Endometrium (tissue), 2 donors: Measurements from ENCODE around the gene PHOSPHO1.
"Not testable (repeated sequence)": the region's sequence is repeated elsewhere in the genome, so short reads cannot be mapped to it uniquely, and the experiment has no call there.

Experiments
- FAIRE-seq: peaks from 2 replicates; lab custom pipeline; 2012; peaks lifted over from hg19 to GRCh38; lab: Jason Lieb, UNC
- donor health status: control.
- donor health status: control.

The PHOSPHO1 gene, protein sequence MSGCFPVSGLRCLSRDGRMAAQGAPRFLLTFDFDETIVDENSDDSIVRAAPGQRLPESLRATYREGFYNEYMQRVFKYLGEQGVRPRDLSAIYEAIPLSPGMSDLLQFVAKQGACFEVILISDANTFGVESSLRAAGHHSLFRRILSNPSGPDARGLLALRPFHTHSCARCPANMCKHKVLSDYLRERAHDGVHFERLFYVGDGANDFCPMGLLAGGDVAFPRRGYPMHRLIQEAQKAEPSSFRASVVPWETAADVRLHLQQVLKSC

DNA sequence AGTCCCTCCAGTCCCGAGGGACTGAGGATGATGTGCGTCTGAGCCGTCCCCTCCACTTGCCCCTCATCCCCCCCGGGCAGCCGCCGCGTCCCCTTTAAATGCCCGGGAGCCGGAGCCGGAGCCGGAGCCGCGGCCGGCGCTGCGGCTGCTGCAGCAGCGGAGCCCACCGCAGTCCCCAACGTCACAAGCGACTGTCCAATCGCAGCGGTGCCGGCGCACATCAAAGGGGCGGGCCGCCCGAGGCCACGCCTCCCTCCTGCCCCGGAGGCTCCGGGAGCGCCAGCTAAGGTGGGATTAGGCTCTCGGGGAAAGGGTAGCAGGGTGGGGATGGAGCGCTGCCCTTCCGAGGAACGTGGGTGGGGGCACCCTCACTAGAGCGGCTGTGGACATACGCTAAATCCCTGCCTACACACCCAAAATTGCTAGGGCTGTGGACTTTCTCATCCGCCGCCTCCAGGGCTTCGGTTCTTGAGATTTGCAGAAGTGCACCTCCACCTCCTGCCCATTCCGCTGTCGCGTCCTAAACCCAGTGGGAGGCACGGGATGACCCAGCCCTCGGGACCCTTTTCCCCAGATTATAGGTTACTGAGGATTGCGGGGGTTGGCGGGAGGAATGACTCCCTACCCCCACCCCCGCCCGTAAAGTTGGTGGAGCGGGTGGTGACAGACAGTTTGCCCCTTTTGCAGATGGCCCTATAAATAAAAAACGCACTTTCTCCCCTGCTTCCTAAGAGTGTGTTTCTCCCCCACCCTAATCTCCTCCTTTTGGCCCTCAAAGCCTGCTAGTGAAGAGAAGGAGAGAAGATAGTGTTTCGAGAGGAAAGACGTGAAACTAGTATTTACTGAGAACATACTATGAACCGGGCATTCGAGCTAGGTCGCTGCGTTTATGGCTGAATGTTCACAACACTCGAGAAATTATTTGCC is at the start of gene PHOSPHO1:
Gene PHOSPHO1, minus strand, starts transcription at position 152 of the 927 bp plus-strand sequence. CDS start 4,096 bp downstream, outside the sequence.
- no peak for FAIRE-seq

DNA sequence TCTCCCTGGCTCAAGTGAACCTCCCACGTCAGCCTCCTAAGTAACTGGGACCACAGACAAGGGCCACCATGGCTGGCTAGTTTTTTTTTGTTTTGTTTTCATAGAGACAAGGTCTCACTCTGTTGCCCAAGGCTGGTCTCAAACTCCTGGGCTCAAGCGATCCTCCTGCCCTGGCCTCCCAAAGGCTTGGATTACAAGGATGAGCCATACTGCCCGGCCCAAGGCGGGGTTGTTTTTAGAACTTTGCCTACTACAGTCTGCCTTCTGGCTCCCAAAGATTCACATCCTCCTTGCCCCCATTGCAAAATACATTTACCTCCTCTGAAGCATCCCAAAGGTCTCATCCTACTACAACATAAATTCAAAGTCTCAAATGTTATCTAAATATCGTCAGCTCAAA is 49.5 kb upstream of the PHOSPHO1 start:
- no peak for FAIRE-seq

DNA sequence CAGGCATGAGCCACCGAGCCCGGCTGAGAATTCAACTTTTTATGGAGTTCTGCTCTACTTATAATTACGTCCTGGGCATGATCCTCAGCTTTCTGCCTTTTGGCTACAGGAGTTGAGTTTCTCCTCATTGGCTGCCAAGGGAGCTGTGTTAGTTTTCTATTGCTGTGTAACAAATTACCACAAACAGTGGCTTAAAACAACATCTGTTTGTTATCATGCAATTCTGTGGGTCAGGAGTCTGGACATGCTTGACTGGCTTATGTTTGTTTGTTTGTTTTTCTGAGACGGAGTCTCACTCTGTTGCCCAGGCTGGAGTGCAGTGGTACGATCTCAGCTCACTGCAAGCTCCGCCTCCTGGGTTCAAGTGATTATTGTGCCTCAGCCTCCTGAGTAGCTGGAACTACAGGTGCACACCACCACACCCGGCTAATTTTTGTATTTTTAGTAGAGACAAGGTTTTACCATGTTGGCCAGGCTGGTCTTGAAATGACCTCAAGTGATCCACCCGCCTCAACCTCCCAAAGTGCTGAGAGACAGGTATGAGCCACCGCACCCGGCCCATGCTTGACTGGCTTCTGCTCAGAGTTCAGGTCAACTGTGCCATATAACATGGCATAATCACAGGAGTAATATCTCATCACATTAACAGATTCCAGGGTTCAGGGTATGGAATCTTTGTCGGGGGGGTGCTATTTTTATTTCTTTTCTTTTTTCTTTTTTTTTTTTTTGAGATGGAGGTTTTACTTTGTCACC is 48.9 kb upstream of the PHOSPHO1 start:
- FAIRE-seq: not testable (repeated sequence)

DNA sequence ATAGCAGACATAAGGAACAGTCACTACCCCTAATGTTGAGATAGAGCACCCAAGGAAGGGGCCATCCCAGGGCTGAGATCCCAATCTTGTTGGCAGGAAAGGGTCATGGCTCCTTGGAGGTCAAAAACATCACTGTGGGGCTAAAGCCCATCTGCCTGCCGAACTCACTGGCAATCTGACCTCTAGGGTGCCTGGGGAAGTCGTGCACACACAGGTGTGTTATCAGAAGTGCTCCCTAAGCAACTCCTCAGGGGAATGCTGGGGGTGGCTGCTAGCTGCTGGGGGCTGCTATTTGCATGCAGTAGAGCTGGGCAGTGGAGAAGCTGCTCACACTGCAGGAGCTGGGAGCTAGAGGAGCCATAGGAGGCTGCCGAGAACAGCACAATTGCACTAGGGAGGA is 47.5 kb upstream of the PHOSPHO1 start:
- FAIRE-seq: no peak

DNA sequence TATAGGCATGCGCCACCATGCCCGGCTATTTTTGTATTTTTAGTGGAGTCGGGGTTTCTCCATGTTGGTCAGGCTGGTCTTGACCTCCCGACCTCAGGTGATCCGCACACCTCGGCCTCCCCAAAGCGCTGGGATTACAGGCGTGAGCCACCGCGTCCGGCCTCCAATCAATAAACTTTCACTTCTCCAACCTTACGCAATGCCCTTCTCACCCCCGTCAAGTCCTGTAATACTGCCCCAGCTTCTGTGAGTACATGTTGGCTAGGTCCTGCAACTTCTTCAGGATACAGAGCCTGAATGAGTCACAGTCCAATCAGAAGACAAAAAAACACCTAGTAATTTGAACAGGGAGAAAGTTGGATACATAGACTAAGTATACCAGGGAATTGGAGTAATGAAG is 47.1 kb upstream of the PHOSPHO1 start:
- no peak for FAIRE-seq

DNA sequence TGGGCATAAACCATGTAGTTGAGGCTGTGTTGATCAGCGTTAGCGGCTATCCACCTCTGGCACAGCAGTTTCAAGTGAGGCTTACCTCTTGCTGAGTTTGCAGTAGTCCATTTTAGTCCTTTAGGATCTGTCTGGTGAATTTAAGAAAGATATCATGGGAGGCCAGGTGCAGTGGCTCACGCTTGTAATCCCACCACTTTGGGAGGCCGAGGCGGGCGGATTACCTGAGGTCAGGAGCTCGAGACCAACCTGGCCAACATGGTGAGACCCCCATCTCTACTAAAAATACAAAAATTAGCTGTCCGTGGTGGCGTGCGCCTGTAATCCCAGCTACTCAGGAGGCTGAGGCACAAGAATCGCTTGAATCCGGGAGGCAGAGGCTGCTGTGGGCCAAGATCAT is 45.4 kb upstream of the PHOSPHO1 start:
- not testable (repeated sequence) for FAIRE-seq

DNA sequence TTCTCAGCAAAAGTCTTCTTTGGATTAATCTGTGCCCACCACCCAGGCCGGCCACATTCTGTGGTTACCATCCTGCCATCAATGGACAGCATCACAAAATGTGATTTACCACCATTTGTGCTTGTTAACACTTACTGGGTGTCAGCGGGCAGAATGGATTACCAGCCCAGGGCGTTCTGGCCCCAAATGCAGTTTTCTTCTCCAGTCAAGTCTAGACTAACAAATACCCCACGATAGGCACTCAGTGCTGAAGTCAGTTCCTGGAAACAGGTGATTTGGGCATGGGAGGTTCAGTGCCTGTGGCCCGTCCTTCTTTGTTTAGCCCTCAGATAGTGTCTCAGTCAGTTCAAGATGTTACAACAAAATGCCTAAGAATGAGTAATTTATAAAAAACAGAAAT is 38.8 kb upstream of the PHOSPHO1 start:
- FAIRE-seq: no peak

DNA sequence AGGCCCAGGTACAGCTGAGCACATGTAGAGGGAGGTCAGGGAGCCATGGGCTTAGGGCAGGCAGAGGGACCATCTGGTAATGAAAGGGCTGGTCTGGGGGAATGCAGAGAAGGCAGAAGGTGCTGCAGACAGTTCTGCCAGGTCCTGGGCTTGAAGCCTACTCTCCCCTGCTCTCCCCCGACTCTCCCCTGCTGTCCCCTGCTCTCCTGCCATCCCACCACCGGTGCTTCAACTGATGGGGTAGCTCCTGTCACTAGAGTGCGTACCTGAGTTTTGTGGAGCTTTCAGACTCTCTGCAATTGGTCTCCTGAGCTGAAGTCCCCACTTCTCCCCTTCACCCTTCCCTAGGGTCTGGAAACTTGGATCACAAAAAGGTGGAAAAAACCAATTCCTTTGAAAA is 37.3 kb upstream of the PHOSPHO1 start:
- FAIRE-seq: no peak

DNA sequence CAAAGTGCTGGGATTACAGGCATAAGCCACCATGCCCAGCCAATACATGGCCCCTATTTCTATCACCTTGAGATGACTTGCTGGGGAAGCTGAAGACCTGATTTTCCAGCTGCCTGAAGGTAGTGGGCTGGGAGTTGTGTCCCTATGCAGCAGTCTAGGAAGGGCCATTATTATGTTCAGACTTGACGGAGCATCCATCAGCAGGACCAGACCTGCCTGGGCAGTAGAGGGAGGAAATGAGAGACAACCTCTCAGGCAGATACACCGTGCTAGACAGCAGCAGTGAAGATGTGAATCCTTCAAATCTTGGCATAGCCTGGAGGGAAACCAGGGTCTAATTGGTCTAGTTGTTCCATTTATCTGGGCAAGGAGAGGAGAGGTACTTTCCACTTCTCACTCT is 35.6 kb upstream of the PHOSPHO1 start:
- FAIRE-seq: no peak

DNA sequence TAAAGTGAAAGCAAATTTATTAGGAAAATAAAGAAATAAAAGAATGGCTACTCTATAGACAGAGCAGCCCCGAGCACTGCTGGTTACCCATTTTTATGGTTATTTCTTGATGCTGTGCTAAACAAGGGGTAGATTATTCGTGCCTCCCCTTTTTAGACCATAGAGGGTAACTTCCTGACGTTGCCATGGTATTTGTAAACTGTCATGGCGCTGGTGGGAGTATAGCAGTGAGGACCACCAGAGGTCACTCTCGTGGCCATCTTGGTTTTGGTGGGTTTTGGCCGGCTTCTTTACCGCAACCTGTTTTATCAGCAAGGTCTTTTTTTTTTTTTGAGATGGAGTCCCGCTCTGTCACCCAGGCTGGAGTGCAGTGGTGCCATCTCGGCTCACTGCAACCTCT is 31.0 kb upstream of the PHOSPHO1 start:
- not testable (repeated sequence) for FAIRE-seq

DNA sequence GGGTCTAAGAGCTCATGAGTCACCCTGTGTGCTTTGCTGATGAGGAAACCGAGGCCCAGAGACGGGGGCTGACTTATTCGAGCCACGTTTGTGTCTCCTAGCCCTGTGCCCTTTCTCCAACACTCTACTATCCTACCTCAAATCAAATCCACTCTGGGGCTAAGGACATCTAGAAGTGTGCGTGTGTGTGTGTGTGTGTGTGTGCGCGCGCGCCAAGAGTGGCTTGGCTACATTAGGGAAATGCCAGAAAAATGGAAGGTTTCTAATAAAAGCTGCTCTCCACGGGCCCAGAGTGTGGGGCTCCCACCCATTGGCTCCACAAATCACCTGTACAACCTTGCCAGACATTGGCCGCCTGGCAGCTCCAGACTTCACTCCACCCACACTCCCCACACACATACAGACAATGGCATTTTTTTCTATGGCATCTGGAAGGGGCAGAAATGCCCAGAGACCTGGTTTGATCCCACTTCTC is 30.3 kb upstream of the PHOSPHO1 start:
- no peak for FAIRE-seq

DNA sequence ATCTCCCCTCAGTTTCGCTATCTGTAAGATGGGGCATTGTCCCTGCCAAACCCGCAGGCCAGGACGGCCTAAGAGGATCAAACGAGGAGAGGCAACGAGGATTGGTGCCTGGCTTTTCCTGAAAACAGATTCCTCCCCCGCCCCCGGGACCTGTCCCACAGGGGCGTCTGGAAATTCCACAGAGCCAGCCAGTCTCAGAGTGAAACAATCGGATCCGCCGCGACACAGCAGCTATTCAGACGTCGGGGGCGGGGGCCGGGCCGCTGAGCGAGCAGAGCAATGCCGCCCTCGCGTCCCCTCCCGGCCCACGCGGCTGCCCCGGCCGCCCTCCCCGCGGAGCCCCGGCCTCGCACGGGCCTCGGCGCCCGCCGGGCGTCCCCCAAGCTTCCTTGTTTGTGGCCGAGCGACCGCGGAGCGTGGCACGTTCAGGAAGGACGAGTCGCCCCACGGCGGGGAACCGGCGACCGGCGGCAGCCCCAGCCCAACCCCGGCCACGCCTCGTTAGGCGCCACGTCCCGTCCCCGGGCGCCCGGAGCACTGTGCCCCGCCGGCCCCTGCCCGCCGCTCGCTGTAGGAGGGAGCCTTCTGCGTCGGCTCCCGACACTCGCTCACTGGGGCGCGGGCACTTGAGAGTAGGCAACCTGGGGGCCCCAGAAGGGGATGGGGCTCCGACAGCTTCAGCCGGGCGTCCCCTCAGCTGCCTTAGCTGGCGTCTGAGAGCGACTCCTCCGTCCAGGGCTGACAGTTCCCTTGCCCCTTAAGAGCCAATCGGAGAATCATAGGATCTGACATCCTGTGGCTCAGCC is 29.6 kb upstream of the PHOSPHO1 start:
- no peak for FAIRE-seq

DNA sequence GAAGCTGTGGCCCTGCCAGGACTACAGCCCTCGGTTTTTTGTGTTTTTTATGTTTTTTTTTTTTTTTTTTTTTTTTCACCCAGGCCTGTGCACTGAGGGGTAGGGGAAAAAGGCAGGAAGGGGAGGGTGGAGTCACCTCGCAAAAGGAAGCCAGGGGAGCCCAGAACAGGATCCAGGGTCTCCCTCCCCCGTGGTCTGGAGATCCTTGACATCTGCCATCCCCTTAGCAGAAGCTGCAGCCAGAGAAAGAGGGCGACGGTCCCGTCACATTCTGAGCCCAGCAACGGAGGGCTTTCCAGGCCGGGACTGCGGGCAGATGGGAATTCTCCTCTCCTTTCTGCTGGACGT is 29.1 kb upstream of the PHOSPHO1 start:
- FAIRE-seq: no peak

DNA sequence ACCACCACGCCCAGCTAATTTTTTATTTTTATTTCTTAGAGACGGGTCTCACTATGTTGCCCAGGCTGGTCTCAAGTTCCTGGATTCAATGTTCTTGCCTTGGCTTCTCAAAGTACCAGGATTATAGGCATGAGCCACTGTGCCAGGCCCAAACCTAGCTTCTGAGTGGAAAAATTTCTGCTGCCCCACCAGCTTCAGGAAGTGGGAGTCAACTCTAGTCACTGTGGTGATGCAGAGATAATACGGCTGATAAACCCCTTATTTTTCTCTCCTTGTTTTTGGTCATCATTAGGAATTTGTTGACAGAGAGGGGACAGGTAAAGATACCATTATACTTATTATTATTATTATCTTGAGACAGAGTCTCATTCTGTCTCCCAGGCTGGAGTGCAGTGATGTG is 27.8 kb upstream of the PHOSPHO1 start:
- FAIRE-seq: no peak

DNA sequence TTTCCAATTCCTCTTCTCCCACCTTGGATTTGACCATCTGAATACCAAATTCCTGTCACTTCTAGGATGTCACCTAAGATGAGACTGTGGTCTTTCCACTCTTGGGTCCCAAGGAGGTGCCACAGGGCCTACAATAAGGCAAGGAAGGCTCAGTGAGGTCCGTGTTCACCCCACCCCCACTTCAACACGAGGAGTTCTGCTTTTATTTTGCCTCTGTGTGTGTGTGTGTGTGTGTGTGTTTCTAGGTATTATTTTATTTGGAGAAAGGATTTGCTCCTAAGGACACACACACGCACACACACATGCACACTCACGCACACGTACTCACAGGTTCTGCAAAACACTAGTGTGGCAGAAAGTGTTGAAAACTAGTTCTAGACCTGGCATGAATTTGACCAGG is 24.5 kb upstream of the PHOSPHO1 start:
- no peak for FAIRE-seq

DNA sequence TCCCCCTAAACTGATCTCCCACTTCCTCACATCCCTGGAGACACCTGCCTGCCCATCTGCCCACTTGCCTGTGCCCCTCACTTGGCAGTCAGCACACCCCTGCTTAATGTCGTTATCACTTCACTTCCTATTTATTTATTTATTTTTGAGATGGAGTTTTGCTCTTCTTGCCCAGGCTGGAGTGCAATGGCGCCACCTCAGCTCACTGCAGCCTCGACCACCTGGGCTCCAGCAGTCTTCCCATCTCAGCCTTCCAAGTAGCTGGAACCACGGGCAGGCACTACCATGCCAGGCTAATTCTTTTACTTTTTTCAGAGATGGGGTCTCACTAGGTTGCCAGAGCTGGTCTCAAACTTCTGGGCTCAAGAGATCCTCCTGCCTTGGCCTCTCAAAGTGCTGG is 23.5 kb upstream of the PHOSPHO1 start:
- FAIRE-seq: no peak

DNA sequence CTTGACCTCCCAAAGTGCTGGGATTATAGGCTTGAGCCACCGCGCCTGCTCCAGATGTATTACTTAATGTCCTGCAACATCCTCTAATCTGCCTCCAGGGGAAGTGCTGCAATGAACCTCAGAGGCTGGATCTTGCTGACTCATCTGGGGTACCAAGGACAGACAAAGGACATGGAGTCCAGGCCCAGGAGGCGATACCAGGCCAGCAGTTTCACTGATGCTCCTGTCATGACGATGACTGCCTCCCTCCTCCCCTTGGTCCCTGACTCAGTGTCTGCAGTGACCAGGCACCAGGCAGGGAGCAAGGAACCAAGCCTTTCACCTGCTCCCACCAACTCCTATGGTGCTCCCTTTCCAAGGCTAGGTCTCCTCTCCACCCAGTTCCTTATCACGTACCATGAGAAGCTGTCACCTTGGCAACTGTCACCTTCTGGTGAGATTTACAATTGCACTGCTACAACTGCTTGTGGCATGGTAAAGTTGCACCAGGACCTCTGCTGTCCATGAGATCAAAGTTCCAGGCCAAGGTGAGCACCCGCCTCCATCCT is 21.6 kb upstream of the PHOSPHO1 start:
- no peak for FAIRE-seq

DNA sequence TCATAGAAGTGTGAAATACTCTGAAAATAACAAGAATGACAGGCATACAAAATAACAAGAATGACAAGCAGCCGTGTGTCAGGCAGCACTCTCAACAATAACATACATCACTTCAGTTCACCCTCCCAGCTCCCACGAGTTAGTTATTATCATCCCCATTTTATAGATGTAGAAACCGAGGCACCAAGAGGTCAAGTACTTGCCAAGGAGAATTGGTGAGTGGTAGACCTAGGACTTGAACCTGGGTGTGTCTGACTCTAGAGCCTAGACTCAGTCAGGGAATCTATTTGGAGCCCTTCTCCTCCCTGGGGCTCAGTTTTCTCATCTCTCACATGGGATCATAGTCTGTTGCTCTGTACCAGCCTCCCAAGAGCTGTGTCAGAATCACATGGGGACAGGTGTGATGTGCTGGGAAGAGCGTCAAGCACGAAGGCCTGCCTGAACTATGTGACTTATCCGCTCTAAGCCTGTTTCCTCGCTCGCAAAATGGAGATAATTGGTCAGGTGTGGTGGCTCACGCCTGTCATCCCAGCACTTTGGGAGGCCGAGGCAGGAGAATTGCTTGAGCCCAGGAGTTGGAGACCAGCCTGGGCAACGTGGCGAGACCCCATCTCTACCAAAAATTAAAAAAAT is 19.4 kb upstream of the PHOSPHO1 start:
- FAIRE-seq: no peak

DNA sequence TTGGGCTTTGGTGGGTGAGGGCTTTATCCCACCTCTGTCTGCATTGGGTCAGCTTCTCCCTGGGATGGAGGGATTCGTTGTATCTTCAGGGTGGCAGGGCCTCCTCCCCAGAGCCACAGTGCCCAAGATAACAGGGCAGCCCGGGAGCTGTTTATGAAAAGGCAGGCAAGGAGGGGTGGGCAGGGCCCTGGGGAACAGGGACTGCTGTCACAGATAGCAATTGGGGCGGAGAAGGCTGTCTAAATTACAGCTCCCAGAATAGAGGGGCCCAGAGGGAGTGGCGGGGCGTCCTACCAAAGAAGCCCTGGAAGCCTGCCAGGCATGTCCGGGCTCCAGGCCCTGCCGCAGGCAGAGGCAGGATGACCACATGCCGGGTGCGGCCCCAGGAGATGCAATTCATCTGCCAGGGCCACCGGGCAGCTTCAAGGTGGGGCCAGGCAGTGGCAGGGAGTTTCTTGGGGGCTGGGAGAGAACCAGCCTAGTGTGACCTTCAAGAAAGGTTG is 18.8 kb upstream of the PHOSPHO1 start:
- FAIRE-seq: no peak

DNA sequence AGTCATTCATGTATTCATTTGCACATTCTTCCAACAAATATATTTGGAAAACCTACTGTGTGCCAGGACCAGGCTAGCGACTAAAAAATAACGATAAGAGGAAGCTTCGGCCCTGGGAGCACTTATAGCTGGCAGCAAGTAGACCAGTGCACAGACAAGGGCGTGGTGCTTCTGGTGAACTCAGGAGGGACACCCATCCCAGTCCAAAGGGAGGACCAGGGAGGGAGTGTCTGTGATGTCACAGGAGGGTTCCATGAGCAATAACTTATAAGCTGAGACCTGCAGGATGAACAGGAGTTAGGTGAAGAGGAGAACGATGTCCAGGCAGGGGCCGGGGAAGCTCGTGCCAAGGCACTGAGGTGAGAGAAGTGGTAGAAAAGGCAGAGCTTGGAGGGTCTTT is 17.4 kb upstream of the PHOSPHO1 start:
- FAIRE-seq: no peak

DNA sequence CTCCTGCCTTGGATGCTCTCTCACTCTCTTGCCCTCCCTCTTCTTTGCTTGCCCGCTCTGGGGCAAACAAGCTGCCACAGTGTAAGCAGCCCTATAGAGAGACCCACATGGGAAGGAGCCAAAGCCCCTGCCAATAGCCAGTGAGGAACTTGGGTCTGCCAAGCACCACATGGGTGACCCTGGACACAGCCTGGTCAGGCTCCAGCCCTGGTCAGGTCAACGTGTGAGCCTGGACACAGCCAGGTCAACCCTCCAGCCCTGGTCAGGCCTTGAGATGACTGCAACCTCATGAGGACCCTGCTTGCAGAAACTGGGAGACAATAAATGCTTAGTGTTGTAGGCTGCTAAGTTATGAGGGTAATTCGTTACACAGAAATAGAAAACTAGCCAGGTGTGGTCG is 14.3 kb upstream of the PHOSPHO1 start:
- FAIRE-seq: no peak
